CD4-positive, alpha-beta T cell treated with Interleukin-15 for 1 hour (primary cell): ENCODE results near the gene MARCHF10.
"Not testable (repeated sequence)": the region's sequence is repeated elsewhere in the genome, so short reads cannot be mapped to it uniquely, and the experiment has no call there.

ENCODE experiments used
- DNase-seq: peaks from one replicate; pipeline ENCODE4 v3.0.0-alpha.2; 2020

The MARCHF10 gene

GRCh38 chr17:62785983-62786382, 22.1 kb downstream of the MARCHF10 start:
- not testable (repeated sequence) for DNase-seq

GRCh38 chr17:62782730-62783270, 25.3 kb downstream of the MARCHF10 start:
- no peak for DNase-seq

DNA sequence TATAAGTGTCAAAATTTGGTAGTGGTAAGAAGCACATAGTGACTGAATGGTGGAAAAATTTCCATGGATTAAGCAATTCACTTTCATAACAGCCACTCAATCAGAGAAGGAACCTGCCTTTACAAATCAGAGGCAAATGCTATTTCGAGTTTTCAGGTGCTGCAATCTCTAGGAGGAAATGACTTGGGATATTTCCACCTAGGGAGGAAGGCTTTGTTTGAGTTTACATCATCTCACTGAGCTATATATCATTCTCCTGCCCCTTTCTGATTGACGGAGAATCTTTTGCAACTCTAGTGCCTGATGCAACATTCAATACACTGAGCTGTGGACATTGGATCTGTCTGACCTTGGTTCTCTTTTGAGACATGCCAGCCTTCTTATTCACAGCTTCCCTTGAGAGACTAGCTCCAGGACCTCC, 26.3 kb downstream of the MARCHF10 start:
- no peak for DNase-seq

DNA sequence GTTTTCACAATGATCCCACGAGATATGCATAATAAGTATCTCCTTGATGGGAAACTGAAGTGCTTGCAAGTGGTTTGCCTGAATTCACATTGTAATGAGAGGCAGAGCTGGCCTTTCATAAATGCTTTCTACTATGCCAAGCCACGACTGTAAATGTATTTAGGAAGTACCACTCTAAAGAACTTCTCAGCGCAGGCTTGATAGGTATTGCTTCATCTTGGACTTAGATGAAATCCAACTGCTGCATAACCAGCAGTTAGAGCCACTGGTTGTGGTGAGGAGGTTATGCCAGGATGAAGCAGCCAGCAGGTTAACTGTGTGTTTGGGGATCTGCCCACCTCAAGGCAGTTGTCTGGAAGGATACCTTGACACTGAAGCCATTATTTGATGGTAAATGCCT, 26.8 kb downstream of the MARCHF10 start:
- no peak for DNase-seq

GRCh38 chr17:62780951-62781350, 27.2 kb downstream of the MARCHF10 start:
- no peak for DNase-seq

DNA sequence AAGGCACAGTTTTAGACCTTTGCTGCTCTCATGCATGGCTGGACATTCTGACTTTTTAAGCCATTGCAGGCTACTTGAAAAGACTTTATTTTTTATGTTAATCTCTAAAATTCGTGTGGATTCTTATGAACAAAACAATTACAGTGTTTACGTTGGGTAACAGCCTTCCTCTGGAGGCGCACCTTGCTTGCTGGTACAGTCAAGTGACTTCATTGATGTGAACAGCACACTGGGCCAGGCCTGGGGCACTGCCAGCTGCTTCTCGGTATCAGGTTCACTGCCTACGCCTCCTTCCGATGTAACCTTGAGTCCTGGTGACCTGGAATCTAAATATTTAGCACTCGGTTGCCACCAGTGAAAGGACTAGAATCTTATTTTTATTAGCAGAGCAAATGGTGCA, 27.8 kb downstream of the MARCHF10 start:
- DNase-seq, result no peak

GRCh38 chr17:62778990-62779681, 29.0 kb downstream of the MARCHF10 start:
- DNase-seq, result no peak

- no peak for DNase-seq
Observed at GRCh38 chr17:62775876-62776275, 32.2 kb downstream of the MARCHF10 start.

DNA sequence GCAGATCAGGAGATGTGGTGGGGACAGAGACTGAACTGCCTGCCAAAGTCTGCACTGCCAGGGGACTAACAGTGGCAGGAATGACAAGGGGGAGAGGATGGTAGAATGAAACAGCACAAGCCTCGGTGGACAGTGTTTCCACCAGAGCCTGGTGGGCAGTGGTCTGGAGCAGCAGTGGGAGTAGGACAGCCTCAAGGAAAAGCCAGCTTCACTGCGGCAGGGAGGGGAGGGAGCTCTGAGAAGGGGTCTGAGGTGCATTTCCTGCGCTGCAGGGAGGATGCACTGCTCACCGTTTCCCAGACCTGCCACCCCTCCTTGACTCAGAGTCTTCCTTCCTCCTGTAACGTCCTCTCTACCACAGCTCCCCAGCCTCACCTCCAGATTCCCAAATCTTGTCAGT, 33.8 kb downstream of the MARCHF10 start:
- DNase-seq, result no peak

DNA sequence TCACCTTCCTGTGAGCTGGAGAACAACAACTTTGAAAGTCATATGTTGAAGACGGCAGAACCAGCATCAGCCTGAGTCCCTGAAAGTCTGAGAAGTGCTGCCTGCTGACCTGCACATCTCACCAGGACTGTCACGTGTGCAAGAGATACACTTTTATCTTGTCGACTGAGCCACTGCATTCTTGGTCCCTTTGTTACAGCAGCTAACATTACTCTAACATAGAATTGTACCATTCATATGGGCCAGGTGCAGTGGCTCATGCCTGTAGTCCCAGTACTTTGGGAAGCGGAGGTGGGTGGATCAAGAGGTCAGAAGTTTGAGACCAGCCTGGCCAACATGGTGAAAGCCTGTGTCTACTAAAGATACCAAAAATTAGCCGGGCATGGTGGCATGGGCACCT, 40.1 kb downstream of the MARCHF10 start:
- no peak for DNase-seq

DNA sequence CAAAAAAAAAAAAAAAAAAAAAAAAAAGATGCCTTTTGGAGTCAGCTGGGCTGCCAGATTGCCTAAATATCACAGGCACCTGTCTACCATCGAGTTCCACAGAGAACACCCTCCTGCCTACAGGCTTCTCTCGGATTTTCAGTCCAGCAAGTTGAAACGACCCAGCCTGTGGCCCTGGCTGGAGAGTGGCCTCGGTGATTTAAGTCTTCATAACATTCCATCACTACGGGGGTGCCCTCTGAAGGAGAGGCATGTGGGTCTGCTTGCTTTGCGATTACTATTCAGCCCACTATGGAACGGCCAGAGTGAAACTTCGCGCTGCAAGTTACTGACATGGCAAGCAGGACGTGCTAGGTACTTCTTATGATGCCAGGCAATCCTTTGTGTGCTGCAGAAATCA, 42.8 kb downstream of the MARCHF10 start:
- no peak for DNase-seq

DNA sequence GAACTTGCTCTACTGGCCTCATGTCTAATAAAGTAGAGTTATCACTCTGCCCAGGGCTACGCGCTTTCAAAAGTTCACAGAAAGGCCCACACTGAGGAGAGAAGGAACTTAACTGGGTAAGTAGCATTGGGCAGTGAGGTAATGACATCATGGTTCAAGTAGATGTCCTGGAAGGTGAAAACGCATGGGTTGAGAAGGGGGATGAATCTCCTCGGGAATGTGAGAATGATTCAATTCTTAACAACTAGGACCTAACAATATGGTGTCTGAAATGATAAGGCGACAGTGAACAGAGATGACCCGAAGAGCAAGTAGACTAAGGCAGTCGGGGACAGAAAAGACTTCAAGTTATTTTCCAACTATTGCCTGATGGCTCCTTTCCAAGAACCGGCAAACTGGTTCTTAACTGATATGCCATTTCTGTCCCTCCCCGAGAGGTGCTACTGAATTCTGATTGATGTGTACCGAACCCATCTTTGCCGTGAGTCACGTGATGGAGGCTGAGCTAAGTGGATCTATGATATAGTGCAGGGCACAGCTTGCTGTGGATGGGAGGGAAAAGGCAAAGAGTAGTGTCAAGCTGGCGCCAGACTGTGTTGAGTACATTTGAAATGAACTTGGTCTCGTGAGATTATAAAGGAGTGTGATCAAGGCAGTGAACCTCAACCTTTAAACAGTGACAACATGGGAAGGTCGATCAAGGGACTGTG, 44.1 kb downstream of the MARCHF10 start:
- no peak for DNase-seq

DNA sequence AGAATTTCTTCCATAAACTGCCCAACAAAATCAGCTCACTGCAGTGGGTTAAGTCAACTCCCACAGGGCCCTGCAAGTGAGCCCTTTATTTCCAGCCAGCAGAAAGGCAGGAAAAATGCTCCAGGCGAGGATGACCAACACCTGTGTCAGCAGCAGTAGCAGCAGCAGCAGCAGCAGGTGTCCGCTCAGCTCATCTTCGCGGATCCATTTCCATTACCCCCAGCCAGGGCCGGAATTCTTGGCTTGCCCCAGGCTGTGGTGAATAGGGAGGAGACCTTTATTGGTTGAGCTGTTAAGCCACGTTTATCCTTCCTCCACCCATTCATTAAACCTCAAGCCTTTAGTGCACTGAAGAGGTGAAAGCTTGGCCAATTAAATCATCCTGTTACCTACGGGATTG, 46.2 kb downstream of the MARCHF10 start:
- DNase-seq, result no peak

- no peak for DNase-seq
Observed at GRCh38 chr17:62760945-62761267, 47.2 kb downstream of the MARCHF10 start.

GRCh38 chr17:62760059-62760944, 47.8 kb downstream of the MARCHF10 start:
- DNase-seq, result no peak

- no peak for DNase-seq
Observed at GRCh38 chr17:62757500-62757951, 50.6 kb downstream of the MARCHF10 start.

DNA sequence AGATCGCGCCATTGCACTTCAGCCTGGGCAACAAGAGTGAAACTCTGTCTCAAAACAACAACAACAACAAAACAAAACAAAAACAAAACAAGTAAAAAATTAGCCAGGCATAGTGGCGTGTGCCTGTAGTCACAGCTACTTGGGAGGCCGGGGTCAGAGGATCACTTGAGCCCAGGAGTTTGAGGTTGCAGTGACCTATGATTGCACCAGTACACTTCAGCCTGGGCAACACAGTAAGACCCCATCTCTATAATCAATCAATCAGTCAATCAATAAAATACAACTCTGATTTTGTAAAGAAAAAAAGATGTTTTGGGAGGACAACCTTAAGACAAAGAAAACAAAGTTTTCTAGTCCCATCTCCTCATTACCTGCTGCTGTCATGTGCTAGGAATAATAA, 51.9 kb downstream of the MARCHF10 start:
- DNase-seq, result no peak

- no peak for DNase-seq
Observed at GRCh38 chr17:62755141-62755851, 52.8 kb downstream of the MARCHF10 start.

GRCh38 chr17:62754631-62755030, 53.5 kb downstream of the MARCHF10 start:
- no peak for DNase-seq

DNA sequence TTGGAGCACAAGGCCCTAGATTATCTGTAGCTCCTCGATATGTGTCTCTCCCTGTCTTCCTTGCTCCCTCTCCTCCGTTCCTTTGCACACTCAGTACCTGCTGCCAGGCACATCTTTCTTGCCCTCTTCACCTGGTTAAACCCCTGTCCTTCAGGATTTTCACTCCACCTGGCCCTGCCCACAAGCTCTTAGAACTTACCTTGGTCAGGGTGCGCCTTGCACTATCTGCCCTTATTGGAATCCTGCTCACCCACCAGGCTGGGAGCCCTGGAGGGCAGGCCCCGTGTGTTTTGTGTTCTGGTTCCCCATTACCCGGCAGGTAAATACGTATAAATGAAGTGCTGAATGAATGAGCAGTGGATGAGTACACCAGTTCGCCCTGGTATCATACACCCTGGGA, 54.6 kb downstream of the MARCHF10 start:
- DNase-seq, result no peak

GRCh38 chr17:62751060-62751691, 56.9 kb downstream of the MARCHF10 start:
- DNase-seq, result no peak

DNA sequence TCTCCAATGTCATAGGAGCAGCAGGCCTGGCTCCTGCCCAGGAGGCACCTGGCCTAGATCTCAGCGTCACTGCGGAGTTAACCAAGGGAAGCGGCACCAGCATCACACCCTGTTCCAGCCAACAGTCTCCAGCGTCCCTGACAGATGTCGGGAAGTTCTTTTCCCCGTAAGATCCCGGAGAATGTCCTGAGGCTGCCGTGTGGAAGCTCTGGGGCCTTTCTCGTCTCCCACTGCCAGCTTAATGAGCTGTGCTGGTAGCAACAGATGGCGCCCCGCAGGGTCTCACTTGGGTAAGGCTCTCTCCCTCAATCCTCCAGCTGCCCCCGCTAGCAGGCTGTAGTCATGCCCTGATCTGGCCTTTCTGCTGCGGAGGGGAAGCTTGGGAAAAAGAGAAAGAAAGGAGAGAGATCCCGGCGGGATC, 57.5 kb downstream of the MARCHF10 start:
- DNase-seq, result no peak
